HG03575 (cell line): ENCODE results near the gene ZNF829.

ENCODE experiments used
- ATAC-seq: cut with Tn5 transposase; IDR thresholded peaks from one replicate; pipeline ENCODE4 v1.9.1; 2021; ENCODE audit not compliant: unreplicated experiment, insufficient number of reproducible peaks, low FRiP score; ENCODE audit errors: extremely low read depth

ZNF829 gene

DNA sequence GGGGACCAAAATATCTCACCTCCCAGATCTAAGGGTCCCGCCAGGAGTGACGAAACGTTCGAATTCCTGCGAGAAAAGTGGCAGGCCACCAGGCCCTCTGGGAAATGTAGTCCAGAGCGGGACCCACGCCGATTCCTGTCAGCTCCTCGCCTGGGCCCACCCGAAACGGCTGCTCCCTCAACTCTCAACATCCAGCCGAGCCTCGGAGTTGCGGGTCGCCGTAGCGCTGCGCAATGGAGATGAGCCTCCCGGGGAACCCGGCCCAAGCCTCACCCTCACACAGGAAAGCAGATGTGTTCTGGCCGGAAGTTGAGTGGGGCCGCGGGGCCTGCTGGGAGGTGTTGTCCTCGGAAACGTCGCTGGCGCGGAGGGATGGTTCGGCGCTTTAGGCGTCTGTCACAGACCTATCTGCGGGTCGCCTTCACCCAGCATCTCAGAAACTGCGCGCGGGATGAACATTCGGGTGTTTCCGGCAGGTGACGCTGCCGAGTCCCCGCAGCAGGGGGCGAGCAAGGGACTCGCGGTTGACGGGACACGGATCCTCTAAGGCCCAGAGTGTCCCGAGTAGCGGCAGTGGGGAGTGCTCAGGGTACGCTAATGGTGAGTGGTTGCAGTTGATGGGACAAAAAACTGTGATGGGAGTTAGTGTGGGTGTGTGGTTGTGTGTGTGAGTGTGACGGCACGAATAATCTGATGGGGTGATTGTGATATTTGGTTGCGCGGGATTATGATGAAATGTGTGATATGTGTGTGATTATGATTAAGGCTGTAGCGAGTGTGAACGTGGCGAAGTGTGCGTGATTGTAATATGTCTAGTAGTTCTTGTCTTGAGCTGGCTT is at the start of gene ZNF829, which contains the start of gene ZNF568:
TSS of gene ZNF829 (minus strand) at position 300 of the 839 bp plus-strand sequence. CDS start 1,124 bp downstream, outside the sequence.
TSS of gene ZNF568 (plus strand) at position 341 of the 839 bp plus-strand sequence. CDS start 6,439 bp downstream, outside the sequence.
- no peak for ATAC-seq

DNA sequence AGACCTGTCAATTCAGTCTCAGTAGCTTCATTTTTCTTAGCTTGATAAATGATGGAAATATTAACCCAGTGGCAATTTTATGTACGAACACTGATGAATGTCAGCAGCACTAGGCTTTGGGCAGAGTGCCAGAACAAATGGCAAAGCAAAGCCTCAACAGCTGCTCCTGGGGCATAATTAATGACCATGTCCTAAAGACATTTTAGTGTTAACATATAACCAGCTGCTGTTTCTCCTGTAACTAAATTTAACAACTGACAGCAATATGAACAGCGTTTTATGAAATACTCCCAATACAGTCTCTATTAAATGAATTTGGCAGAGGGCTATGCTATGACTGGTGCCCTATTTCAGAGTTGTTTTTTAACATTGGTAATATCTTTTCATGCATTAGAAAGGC is 47.2 kb upstream of the ZNF829 start:
- no peak for ATAC-seq

DNA sequence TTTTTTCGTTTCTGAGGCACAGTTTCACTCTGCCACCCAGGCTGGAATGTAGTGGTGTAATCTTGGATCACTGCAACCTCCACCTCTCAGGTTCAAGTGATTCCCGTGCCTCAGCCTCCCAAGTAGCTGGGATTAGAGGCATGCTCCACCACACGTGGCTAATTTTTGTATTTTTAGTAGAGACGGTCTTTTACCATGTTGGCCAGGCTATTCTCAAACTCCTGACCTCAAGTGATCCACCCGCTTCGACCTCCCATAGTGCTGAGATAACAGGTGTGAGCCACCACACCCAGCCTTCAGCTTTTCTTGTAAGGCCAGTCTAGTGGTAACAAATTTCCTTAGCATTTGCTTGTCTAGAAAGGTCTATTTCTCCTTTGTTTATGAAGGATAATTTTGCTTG is 46.3 kb upstream of the ZNF829 start:
- no peak for ATAC-seq

DNA sequence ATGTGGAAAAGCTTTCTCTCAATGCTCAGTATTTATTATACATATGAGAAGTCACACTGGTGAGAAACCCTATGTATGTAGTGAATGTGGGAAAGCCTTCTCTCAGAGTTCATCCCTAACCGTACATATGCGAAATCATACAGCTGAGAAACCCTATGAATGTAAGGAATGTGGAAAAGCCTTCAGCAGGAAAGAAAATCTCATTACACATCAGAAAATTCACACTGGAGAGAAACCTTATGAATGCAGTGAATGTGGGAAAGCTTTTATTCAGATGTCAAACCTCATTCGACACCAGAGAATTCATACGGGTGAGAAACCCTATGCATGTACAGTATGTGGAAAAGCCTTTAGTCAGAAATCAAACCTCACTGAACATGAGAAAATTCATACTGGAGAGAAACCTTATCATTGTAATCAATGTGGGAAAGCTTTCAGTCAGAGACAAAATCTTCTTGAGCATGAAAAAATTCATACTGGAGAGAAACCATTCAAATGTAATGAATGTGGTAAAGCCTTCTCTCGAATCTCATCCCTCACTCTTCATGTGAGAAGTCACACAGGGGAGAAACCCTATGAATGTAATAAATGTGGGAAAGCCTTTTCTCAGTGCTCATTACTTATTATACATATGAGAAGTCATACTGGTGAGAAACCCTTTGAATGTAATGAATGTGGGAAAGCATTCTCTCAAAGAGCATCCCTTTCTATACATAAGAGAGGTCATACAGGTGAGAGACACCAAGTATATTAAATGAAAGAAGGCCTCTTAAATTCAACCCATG is 34.4 kb upstream of the ZNF829 start:
- ATAC-seq: no peak

DNA sequence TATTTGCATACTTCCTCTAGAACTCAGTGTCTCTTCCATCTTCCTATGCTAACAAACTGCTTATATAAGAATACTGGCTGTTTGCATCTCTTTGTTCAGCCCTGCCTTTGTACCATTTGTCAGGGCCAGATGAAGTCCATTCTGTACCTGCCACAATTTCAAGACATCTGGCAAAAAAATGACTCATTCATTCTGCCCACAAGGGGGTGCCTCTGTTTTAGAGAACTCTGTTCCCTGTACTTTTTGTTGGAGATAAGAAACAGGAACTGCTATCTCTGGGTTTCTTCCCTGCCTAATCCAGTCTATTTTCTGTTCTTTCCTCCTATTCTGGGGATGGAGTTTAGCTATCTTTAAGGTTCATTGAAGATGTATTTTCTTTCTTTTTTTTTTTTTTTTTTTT is 23.1 kb upstream of the ZNF829 start:
- ATAC-seq: no peak

DNA sequence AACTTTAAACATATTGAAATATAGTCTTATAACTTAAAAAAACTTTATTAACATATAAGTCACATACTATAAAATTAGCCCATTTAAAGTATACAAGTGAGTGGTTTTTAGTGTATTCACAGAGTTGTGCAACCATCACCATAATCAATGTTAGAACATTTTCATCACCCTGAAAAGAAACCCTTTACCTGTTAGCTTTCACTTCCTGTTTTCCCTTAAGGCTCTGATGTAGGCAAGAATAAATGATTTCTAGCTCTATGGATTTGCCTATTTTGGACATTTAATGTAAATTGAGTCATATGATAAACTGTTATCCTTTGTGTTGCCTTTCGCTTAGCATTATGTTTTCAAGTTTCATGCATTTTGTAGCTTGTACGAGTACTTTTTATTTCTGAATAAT is 15.6 kb upstream of the ZNF829 start:
- ATAC-seq: no peak

DNA sequence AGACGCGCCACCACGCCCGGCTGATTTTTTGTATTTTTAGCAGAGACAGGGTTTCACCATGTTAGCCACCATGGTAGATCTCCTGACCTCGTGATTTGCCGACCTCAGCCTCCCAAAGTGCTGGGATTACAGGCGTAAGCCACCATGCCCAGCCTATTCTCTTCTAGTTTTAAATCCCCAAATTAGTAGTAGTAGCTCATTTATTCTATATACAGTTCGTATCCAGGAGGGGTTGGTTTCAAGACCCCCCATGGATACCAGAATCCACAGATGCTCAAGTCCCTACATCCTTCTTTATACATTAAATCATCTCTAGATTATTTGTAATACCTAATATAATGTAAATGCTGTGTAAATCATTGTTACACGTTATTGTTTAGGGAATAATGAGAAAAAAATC is 2.0 kb upstream of the ZNF829 start:
- ATAC-seq: no peak

DNA sequence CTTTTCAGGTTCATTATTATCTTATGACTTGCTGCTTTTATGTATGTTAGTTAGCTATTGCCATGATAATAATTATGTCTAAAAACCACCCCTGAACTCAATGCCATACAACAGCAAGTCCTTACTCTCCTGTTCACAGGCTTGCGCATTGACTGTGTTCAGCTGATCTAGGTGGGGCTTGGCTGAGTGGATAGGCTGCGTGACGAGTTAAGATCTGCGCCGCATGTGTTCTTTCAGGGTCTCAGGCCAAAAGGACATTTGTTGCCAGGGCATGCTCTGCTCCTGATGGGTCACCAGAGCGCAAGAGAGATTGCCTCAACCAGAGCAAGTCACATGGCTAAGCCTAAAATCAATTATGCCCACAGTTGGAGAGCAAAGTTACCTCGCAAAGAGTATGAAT is 900 bp upstream of the ZNF829 start:
- no peak for ATAC-seq

DNA sequence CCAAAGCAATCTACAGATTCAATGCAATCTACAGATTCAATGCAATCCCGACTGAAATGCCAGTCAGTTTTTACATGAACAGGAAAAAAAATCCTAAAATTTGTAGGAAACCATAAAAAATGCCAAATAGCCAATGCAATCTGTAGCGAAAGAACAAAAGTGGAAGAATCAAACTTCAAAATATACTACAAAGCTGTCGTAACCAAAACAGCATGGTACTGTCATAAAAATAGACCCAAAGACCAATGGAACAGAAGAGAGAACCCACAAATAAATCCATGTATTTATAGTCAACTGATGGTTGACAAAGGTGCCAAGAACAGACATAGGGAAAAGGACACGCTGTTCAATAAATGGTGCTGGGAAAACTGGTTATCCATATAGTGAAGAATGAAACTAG is 17.7 kb downstream of the ZNF829 start:
- ATAC-seq: no peak

DNA sequence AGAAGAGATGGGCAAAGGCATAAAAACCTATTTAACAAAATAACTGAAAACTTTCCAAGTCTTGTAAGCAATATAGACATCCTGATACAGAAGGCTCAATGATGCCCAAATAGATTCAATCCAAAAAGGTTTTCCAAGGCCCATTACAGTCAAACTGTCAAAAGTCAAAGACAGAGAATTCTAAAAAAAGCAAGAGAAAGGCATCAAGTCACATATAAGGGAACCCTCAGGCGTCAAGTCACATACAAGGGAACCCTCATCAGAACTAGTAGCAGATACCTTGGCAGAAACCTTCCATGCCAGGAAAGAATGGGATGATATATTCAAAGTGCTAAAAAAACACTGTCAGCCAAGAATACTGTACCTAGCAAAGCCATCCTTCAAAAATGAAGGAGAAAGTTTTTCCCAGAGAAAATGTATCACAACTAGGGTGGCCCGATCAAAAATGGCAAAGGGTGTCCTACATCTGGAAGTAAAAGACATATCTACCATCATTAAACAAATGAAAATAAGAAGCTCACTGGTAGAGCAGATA is 21.2 kb downstream of the ZNF829 start:
- no peak for ATAC-seq

DNA sequence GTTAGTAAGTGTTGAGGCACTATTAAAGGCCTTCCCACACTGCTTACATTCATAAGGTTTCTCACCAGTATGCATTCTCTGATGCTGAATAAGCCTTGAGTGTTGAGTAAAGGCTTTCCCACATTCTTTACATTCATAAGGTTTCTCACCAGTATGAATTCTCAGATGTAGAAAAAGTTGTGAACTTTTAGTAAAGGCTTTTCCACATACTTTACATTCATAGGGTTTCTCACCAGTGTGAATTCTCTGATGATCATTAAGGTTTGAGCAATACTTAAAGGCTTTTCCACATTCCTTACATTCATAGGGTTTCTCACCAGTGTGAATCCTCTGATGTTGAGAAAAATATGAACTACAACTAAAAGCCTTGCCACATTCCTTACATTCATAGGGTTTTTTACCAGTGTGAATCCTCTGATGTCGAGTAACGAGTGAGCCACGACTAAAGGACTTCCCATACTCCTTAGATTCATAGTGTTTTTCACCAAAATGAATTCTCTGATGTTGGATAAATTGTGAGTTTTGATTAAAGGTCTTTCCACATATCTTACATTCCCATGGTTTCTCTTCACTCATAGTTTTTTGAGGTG is 24.2 kb downstream of the ZNF829 start:
- ATAC-seq: no peak

DNA sequence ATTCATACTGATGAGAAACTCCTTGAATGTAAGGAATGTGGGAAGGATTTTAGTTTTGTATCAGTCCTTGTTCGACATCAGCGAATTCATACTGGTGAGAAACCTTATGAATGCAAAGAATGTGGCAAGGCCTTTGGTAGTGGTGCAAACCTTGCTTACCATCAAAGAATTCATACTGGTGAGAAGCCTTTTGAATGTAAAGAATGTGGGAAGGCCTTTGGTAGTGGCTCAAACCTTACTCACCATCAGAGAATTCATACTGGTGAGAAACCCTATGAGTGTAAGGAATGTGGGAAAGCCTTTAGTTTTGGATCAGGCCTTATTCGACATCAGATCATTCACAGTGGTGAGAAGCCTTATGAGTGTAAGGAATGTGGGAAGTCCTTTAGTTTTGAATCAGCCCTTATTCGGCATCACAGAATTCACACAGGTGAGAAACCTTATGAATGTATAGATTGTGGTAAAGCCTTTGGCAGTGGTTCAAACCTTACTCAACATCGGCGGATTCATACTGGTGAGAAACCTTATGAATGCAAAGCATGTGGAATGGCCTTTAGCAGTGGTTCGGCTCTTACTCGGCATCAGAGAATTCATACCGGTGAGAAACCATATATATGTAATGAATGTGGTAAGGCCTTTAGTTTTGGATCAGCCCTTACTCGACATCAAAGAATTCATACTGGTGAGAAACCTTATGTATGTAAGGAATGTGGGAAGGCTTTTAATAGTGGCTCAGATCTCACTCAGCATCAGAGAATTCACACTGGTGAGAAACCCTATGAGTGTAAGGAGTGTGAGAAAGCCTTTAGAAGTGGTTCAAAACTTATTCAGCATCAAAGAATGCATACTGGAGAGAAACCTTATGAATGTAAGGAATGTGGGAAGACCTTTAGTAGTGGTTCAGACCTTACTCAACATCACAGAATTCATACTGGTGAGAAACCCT is 38.8 kb downstream of the ZNF829 start:
- ATAC-seq: no peak

DNA sequence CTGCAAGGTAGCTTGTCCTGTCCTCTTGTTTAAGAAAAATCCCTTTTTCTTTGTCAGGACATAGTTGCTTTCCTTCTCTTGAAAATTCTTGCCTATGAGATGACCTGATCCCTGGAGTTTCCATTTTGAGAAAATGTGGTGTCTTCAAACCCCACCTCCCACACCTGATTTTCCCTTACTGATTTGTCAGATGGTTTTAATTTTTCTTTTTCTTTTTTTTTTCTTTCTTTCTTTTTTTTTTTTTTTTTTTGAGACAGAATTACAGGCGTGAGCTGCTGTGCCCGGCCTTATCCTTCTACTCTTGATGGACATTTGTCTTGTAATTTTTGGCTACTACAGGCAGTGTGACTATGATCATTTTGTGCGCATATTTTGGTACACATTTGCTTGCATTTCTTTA is 64.2 kb downstream of the ZNF829 start:
- no peak for ATAC-seq

DNA sequence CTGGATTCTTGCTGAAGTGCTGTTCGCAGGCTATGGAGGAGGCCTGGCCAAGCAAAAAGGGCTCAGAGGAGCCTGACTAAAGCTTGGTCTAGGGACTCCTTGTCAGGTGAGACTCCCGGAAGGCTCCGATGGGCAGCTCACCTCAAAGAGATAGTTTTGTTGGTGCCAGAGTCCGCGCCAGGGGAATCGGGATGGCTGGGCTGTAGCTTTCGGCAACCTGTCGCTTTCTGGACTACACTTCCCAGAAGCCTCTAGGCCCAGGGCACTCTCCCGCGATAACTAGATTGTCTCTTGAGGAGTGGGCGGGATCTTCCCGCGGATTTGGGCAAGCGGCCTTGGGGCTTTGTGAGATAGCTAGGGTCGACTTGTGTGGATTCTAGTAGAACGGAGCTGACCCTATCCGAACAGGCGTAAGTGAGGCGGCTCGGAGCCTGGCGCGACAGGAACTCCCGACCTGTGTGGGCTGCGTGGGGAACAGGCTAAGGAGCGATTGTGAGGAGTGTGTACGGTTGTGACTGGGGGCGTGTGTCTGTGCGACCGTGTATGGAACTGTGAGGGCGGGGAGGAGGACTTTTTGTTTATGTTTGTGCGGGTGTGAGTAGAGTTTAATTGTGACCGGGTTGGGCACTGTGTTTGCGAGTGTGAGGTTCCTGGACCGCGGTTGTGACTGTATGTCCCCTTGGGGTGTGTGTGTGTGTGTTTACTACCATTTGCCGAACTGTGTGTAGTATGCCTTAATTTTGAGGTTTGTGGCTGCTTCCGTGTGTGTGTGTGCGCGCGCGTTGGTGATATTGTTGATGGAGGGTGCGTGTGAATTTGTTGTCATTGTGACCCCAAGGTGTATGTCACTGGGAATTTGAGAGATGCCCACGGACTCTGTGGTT is 65.3 kb downstream of the ZNF829 start, which contains the start of gene ZNF345:
TSS of gene ZNF345 (plus strand) at position 318 of the 884 bp plus-strand sequence. CDS start 25,955 bp downstream, outside the sequence.
- ATAC-seq: peak; percentile 34

DNA sequence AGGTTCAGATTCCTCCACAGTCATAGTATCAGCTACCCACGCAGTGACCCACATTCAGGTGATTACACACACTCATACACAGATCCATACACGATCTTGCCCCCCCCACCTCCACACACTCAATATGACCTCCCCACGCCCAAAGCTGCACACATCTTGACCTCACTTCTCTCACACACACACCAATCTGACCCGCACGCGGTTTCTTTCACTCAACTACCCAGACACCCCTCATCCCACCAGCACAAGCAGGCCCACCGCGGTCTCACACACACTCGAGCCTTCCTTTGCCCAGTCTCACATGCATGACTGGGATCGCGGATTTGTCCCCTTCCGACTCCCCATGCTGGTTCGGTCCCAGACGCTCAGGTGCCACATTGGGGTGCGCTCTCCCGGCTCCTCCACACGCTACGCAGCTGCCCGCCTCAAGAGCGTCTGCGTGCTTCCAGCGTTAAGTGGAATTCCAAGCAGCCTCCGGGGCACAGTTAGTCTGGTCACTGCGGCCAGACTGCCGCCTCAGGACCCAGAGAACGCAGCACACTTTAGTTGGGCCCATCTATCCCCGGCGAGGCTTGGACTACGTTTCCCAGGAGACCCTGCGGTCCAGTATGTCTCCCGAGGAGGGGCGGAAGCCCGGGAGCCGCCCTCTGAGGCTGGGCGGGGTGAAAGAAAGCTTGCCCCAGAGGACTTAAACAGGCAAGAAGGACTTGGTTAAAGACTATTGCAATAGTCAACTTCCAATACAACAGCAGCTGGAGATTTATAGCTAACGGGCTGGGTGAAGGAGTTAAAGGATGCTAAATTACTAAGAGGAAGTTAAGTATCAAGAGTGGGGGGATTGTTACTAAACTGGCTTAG is 66.2 kb downstream of the ZNF829 start:
- ATAC-seq: peak; percentile 45

DNA sequence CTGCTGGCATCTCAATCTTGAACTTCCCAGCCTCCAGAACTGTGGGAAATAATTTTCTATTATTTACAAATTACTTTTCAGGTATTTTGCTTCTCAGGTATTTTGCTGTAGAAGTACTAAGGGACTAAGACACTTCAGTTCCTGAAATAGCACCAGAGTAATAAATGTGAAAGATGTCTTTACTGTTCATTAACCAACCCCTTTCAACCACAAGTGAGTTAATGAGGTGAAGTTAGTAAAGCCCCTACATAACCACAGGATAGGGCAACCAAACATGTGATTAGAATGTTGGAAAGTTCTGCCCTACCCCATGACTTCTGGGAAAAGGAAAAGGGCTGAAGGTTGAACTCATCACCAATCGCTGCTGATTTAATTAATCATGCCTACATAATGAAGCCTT is 68.1 kb downstream of the ZNF829 start:
- no peak for ATAC-seq
